Transverse colon (tissue), 3 donors: ENCODE data around the gene KCNT1.

Experiments
- CTCF ChIP-seq, 5 experiments: fragments of 200-600 bp in 3 of 5; fragments of 450-650 bp in 2 of 5; sonication (generic) in 3 of 5; IDR thresholded peaks; 1 replicate in 2 of 5; 2 replicates in 3 of 5; pipeline ENCODE4 v1.5.1; 2016 to 2017; ENCODE audit warnings: antibody characterized with exemption in 5 of 5, inconsistent platforms in 3 of 5, mild to moderate bottlenecking in 2 of 5, moderate library complexity in 1 of 5
- EP300 ChIP-seq: sonication (generic); formaldehyde crosslinking; IDR thresholded peaks from one replicate; pipeline ENCODE4 v1.6.1; 2017; ENCODE audit warnings: antibody characterized with exemption, low read depth

- no peak for TF ChIP-seq CTCF (IDR thresholded peaks at IDR 0.05)
- TF ChIP-seq EP300 = no peak
Observed at GRCh38 chr9:135728436-135729110, 26.6 kb downstream of the KCNT1 start.
